HEK293 (cell line): ENCODE results near the gene EEF1A2.
A peak's percentile ranks its signal among the peaks of the same experiment; 100 is the strongest.

ENCODE experiments used
- CTCF ChIA-PET: fragments of 350-600 bp; formaldehyde crosslinking; extraction: SDS; loops from one replicate; lab custom pipeline; 2021; ENCODE audit warnings: antibody characterized with exemption; lab: Yijun Ruan, JAX
- POLR2A ChIA-PET: fragments of 300-600 bp; formaldehyde crosslinking; extraction: SDS; loops from one replicate; lab custom pipeline; 2020; ENCODE audit warnings: antibody characterized with exemption, inconsistent platforms; lab: Yijun Ruan, JAX
- H3K27ac ChIP-seq: fragments of 200-500 bp; sonication (Bioruptor generic); 2 replicates; pipeline ENCODE4 v1.5.1; 2014; ENCODE audit warnings: low read depth, low read length, control low read depth, inconsistent platforms; ENCODE audit errors: extremely low read depth
- H3K36me3 ChIP-seq, 2 experiments: fragments of 200-500 bp in 1 of 2; sonication (Bioruptor generic) in 1 of 2; 1 replicate in 1 of 2; 2 replicates in 1 of 2; pipeline ENCODE4 v1.5.1; 2014 to 2017; ENCODE audit warnings: inconsistent platforms in 2 of 2, low read length in 2 of 2; ENCODE audit not compliant: control insufficient read depth in 2 of 2, insufficient read depth in 1 of 2
- H3K4me1 ChIP-seq: fragments of 200-500 bp; sonication (Bioruptor generic); 2 replicates; pipeline ENCODE4 v1.5.1; 2014; ENCODE audit warnings: mild to moderate bottlenecking, low read length, inconsistent platforms; ENCODE audit not compliant: control insufficient read depth, insufficient read depth
- H3K4me3 ChIP-seq: 2 replicates; pipeline ENCODE4 v1.5.1; 2011; ENCODE audit warnings: low read depth, mild to moderate bottlenecking, control low read depth, low read length, moderate library complexity
- H3K9me3 ChIP-seq: fragments of 200-500 bp; sonication (Bioruptor generic); 2 replicates; pipeline ENCODE4 v1.5.1; 2014; ENCODE audit warnings: low read depth, low read length, inconsistent platforms; ENCODE audit not compliant: control insufficient read depth, insufficient read depth
- GLIS1 ChIP-seq: fragments of 450-650 bp; formaldehyde crosslinking; IDR thresholded peaks from 2 replicates; pipeline ENCODE4 v1.5.1; 2016; ENCODE audit warnings: missing biosample characterization, missing genetic modification characterization
- KLF17 ChIP-seq: fragments of 450-650 bp; formaldehyde crosslinking; IDR thresholded peaks from 2 replicates; pipeline ENCODE4 v1.5.1; 2016; ENCODE audit warnings: missing biosample characterization, missing genetic modification characterization
- SCRT1 ChIP-seq: fragments of 450-650 bp; formaldehyde crosslinking; IDR thresholded peaks from 2 replicates; pipeline ENCODE4 v1.5.1; 2016; ENCODE audit warnings: missing biosample characterization, missing genetic modification characterization, borderline replicate concordance
- WT1 ChIP-seq: fragments of 450-650 bp; formaldehyde crosslinking; IDR thresholded peaks from 2 replicates; pipeline ENCODE4 v1.5.1; 2016; ENCODE audit warnings: missing biosample characterization, missing genetic modification characterization
- YY1 ChIP-seq: fragments of 450-650 bp; formaldehyde crosslinking; IDR thresholded peaks from 2 replicates; pipeline ENCODE4 v1.5.1; 2018; ENCODE audit warnings: missing biosample characterization, missing genetic modification characterization
- ZBTB17 ChIP-seq: fragments of 450-650 bp; formaldehyde crosslinking; IDR thresholded peaks from 2 replicates; pipeline ENCODE4 v1.5.1; 2016; ENCODE audit warnings: missing biosample characterization, missing genetic modification characterization
- ZBTB48 ChIP-seq: fragments of 450-650 bp; formaldehyde crosslinking; IDR thresholded peaks from 2 replicates; pipeline ENCODE4 v1.5.1; 2016; ENCODE audit warnings: missing biosample characterization, missing genetic modification characterization
- ZBTB6 ChIP-seq: fragments of 450-650 bp; formaldehyde crosslinking; IDR thresholded peaks from 2 replicates; pipeline ENCODE4 v1.5.1; 2017; ENCODE audit warnings: missing biosample characterization, missing genetic modification characterization
- ZFP69B ChIP-seq: fragments of 450-650 bp; formaldehyde crosslinking; IDR thresholded peaks from 2 replicates; pipeline ENCODE4 v1.5.1; 2016; ENCODE audit warnings: missing biosample characterization, missing genetic modification characterization
- ZNF138 ChIP-seq: fragments of 450-650 bp; formaldehyde crosslinking; IDR thresholded peaks from 2 replicates; pipeline ENCODE4 v1.5.1; 2016; ENCODE audit warnings: missing biosample characterization, missing genetic modification characterization, borderline replicate concordance
- ZNF16 ChIP-seq: fragments of 450-650 bp; formaldehyde crosslinking; IDR thresholded peaks from 2 replicates; pipeline ENCODE4 v1.5.1; 2016; ENCODE audit warnings: low read depth, missing biosample characterization, missing genetic modification characterization
- ZNF223 ChIP-seq: fragments of 450-650 bp; formaldehyde crosslinking; IDR thresholded peaks from 2 replicates; pipeline ENCODE4 v1.5.1; 2016; ENCODE audit warnings: missing biosample characterization, missing genetic modification characterization
- ZNF274 ChIP-seq, 2 experiments: fragments of 200-500 bp in 1 of 2; fragments of 450-650 bp in 1 of 2; sonication (Bioruptor generic) in 1 of 2; formaldehyde crosslinking in 1 of 2; IDR thresholded peaks; 2 replicates each; pipeline versions ENCODE4 v1.5.1 to v1.6.1; 2014 to 2016; ENCODE audit warnings: borderline replicate concordance in 1 of 2, inconsistent platforms in 1 of 2, low read length in 1 of 2, missing biosample characterization in 1 of 2, missing genetic modification characterization in 1 of 2
- ZNF354C ChIP-seq: fragments of 450-650 bp; formaldehyde crosslinking; IDR thresholded peaks from 2 replicates; pipeline ENCODE4 v1.5.1; 2016; ENCODE audit warnings: missing biosample characterization, missing genetic modification characterization, low read depth, borderline replicate concordance
- ZNF501 ChIP-seq: fragments of 450-650 bp; formaldehyde crosslinking; IDR thresholded peaks from 2 replicates; pipeline ENCODE4 v1.5.1; 2016; ENCODE audit warnings: missing biosample characterization, missing genetic modification characterization
- ZNF513 ChIP-seq: fragments of 450-650 bp; IDR thresholded peaks from 2 replicates; pipeline ENCODE4 v1.5.1; 2018; ENCODE audit warnings: missing biosample characterization, missing genetic modification characterization
- ZNF514 ChIP-seq: fragments of 450-650 bp; formaldehyde crosslinking; IDR thresholded peaks from 2 replicates; pipeline ENCODE4 v1.5.1; 2016; ENCODE audit warnings: missing biosample characterization, missing genetic modification characterization
- ZNF529 ChIP-seq: fragments of 450-650 bp; formaldehyde crosslinking; IDR thresholded peaks from 2 replicates; pipeline ENCODE4 v1.5.1; 2017; ENCODE audit warnings: missing genetic modification characterization, missing biosample characterization; ENCODE audit not compliant: insufficient replicate concordance
- ZNF549 ChIP-seq: fragments of 450-650 bp; IDR thresholded peaks from 2 replicates; pipeline ENCODE4 v1.5.1; 2018; ENCODE audit warnings: missing biosample characterization, missing genetic modification characterization, mild to moderate bottlenecking, inconsistent platforms, moderate library complexity
- ZNF600 ChIP-seq: fragments of 450-650 bp; formaldehyde crosslinking; IDR thresholded peaks from 2 replicates; pipeline ENCODE4 v1.5.1; 2016; ENCODE audit warnings: missing biosample characterization, missing genetic modification characterization
- ZNF610 ChIP-seq: fragments of 450-650 bp; formaldehyde crosslinking; IDR thresholded peaks from 2 replicates; pipeline ENCODE4 v1.5.1; 2016; ENCODE audit warnings: missing biosample characterization, missing genetic modification characterization, borderline replicate concordance
- ZNF629 ChIP-seq: fragments of 450-650 bp; formaldehyde crosslinking; IDR thresholded peaks from 2 replicates; pipeline ENCODE4 v1.5.1; 2017; ENCODE audit warnings: missing biosample characterization, missing genetic modification characterization
- ZNF654 ChIP-seq: fragments of 450-650 bp; formaldehyde crosslinking; IDR thresholded peaks from 2 replicates; pipeline ENCODE4 v1.5.1; 2016; ENCODE audit warnings: low read depth, missing biosample characterization, missing genetic modification characterization
- ZNF776 ChIP-seq: fragments of 450-650 bp; formaldehyde crosslinking; IDR thresholded peaks from 2 replicates; pipeline ENCODE4 v1.5.0; 2017; ENCODE audit warnings: missing biosample characterization, missing genetic modification characterization, borderline replicate concordance
- TF ChIP-seq, protein P1 (sequence below): fragments of 450-650 bp; formaldehyde crosslinking; IDR thresholded peaks from 2 replicates; pipeline ENCODE4 v1.5.1; 2016; ENCODE audit warnings: missing biosample characterization, missing genetic modification characterization

EEF1A2 gene

DNA sequence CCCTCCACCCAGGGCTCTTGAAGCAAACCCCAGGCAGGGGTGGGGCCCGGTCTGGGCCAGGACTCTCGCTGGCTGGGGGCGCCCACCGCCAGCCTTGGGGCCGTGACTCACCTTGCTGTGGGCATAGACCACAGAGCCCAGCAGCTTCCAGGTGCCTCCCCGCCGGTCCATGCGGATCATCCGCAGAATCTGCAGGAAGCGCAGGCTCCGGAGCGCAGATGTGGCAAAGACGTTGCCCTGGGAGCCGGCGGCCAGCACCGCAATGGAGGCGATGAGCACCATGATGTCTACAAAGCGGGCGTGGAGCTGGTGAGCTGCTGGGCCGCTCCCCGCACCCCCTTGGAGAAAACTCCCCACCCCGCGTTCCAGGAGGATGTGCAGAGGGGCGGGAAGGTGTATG lies 54.3 kb downstream of the EEF1A2 start:
- TF ChIP-seq ZNF354C (tag by site-specific recombination) (no peak), SCRT1 (tag by site-specific recombination) (no peak), ZNF514 (tag by site-specific recombination) (no peak), ZNF600 (tag by site-specific recombination) (peak; percentile 55)
- ChIA-PET CTCF (no interaction called here), POLR2A (no interaction called here)

DNA sequence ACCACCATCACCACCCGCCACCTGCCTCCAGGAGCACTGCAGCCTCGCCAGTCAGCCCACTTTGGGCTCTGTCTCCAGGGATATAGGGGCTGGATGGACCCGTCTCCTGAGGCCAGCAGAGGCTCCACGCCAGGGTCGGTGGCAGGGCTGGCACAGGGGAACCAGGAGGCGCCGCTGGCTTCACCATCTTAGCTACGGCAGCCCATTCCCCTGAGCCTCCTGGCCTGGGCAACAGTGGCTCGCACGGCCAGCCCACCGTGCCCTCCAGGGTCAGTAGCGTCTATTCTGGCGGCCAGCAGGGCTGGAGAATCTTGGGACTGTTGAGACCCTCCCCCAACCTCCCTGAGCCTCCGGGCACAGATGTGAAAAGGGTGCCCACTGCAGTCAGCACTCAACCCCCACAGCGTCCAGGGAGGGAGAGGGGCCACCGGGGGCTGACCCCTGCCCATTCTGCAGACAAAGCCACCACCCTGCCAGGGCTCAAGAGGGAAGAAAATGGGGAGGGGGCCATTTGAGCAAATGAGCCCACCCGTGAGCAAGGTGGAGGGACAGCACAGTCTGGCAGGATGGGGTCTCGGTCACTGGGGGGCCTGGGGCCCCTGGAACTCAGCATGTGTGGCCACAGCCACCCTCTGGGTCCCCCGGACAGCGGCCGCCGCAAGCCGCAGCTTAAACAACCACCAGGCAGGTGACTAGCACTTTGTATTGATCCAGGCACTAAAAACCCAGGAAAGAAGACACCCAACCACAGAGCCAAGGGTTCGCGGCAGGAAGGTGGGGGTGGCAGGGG lies 55.1 kb downstream of the EEF1A2 start:
- CTCF ChIA-PET: no interaction called here
- H3K4me1 ChIP-seq: peaks cover 10% of the 10 kb centered on the region
- POLR2A ChIA-PET: no interaction called here
- H3K9me3 ChIP-seq: no peaks in the 10 kb centered on the region
- TF ChIP-seq ZBTB6 (tag by site-specific recombination) (no peak), ZNF513 (tag by site-specific recombination) (peak; percentile 46; the same call in 1 of the 2 replicates)
- TF ChIP-seq, all 188 proteins: peak for 1
- no peak overlapping the region for H3K27ac ChIP-seq
- no peak overlapping the region for H3K4me3 ChIP-seq
- no peaks in the 10 kb centered on the region for H3K36me3 ChIP-seq

More for the DNA sequence above, 54.3 kb downstream of the EEF1A2 start:
- Histone ChIP-seq H3K27ac (no peak overlapping the region), H3K9me3 (no peaks in the 10 kb centered on the region), H3K4me3 (no peak overlapping the region), H3K4me1 (peaks cover 10% of the 10 kb centered on the region), H3K36me3 (no peaks in the 10 kb centered on the region)

- Histone ChIP-seq H3K4me1 (peaks cover 10% of the 10 kb centered on the region), H3K9me3 (no peaks in the 10 kb centered on the region), H3K36me3 (no peaks in the 10 kb centered on the region), H3K4me3 (no peak overlapping the region), H3K27ac (peak overlapping the region; percentile 41; the same call in 1 of the 2 replicates)
- CTCF ChIA-PET: interaction anchor here (0.6 to 1.0 kb wide), 8 partner anchors 23 to 993 kb away, joined by 3 to 4 read pairs (median 3); partner anchors contain the start of gene PTK6
- POLR2A ChIA-PET: interaction anchor here (0.5 to 0.6 kb wide), 3 partner anchors 71 to 319 kb away, joined by 3 to 5 read pairs (median 5); no protein-coding TSS in a partner anchor
- TF ChIP-seq ZNF274 (IDR thresholded peaks at IDR 0.05; ENCODE audit: low read length) (no peak), ZNF274 (tag by site-specific recombination; IDR thresholded peaks at IDR 0.05; ENCODE audit: borderline replicate concordance) (no peak), ZNF549 (tag by site-specific recombination) (no peak), GLIS1 (0 out of 2 replicates have a peak, but pooled peaks have one; percentile 16), ZNF629 (tag by site-specific recombination) (no peak), KLF17 (no peak), ZNF654 (tag by site-specific recombination) (peak; percentile 62), ZNF501 (tag by site-specific recombination) (no peak), ZNF610 (tag by site-specific recombination) (no peak), ZNF16 (tag by site-specific recombination) (no peak), ZBTB17 (tag by site-specific recombination) (no peak), ZBTB48 (tag by site-specific recombination) (no peak), ZNF138 (tag by site-specific recombination) (no peak), ZNF529 (tag by site-specific recombination) (no peak), ZNF776 (no peak), WT1 (tag by site-specific recombination) (no peak), YY1 (tag by site-specific recombination) (no peak), ZFP69B (tag by site-specific recombination) (peak; percentile 22; the same call in 1 of the 2 replicates), ZNF223 (tag by site-specific recombination) (no peak)
- TF ChIP-seq, protein P1, sequence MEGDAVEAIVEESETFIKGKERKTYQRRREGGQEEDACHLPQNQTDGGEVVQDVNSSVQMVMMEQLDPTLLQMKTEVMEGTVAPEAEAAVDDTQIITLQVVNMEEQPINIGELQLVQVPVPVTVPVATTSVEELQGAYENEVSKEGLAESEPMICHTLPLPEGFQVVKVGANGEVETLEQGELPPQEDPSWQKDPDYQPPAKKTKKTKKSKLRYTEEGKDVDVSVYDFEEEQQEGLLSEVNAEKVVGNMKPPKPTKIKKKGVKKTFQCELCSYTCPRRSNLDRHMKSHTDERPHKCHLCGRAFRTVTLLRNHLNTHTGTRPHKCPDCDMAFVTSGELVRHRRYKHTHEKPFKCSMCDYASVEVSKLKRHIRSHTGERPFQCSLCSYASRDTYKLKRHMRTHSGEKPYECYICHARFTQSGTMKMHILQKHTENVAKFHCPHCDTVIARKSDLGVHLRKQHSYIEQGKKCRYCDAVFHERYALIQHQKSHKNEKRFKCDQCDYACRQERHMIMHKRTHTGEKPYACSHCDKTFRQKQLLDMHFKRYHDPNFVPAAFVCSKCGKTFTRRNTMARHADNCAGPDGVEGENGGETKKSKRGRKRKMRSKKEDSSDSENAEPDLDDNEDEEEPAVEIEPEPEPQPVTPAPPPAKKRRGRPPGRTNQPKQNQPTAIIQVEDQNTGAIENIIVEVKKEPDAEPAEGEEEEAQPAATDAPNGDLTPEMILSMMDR (tag by site-specific recombination): peak; percentile 44
Observed at GRCh38 chr20:63442100-63442493, 56.8 kb downstream of the EEF1A2 start.
